Fibroblast of lung (primary cell): ENCODE measurements around the gene SPHK1. TPM values are rescaled to one million over a fixed set of nuclear protein-coding genes. Genes with fewer than 3 reads are reported as not detected.

Experiments used
- DNase-seq, 2 donors: peaks; one replicate each; pipeline versions ENCODE4 v3.0.0 to v3.0.0-alpha.2; 2010; ENCODE audit warnings: low read depth in 2 of 2
- H2AFZ ChIP-seq: 2 replicates; pipeline ENCODE4 v1.5.1; 2012; ENCODE audit warnings: low read length, control low read depth, inconsistent platforms
- H3K27ac ChIP-seq: 2 replicates; pipeline ENCODE4 v1.5.1; 2011; ENCODE audit warnings: low read length, control low read depth; ENCODE audit not compliant: insufficient read depth
- H3K27me3 ChIP-seq: 2 replicates; pipeline ENCODE4 v1.5.1; 2011; ENCODE audit warnings: mild to moderate bottlenecking, low read length; ENCODE audit not compliant: control insufficient read depth, insufficient read depth
- H3K36me3 ChIP-seq: 2 replicates; pipeline ENCODE4 v1.5.1; 2011; ENCODE audit warnings: low read length; ENCODE audit not compliant: control insufficient read depth, insufficient read depth
- H3K4me1 ChIP-seq: 2 replicates; pipeline ENCODE4 v1.5.1; 2011; ENCODE audit warnings: low read length; ENCODE audit not compliant: control insufficient read depth, insufficient read depth; ENCODE audit errors: extremely low read depth
- H3K4me2 ChIP-seq: 2 replicates; pipeline ENCODE4 v1.5.1; 2011; ENCODE audit warnings: low read length, control low read depth; ENCODE audit not compliant: insufficient read depth; ENCODE audit errors: extremely low read depth
- H3K4me3 ChIP-seq, 4 experiments: fragments of 200-600 bp in 1 of 4; sonication (generic) in 1 of 4; replicated peaks in 1 of 4; 2 replicates each; pipeline ENCODE4 v1.5.1; 2011 to 2016; ENCODE audit warnings: low read length in 4 of 4, low read depth in 3 of 4, mild to moderate bottlenecking in 3 of 4, control low read depth in 2 of 4, inconsistent platforms in 1 of 4, mixed read lengths in 1 of 4; ENCODE audit not compliant: insufficient read depth in 1 of 4; ENCODE audit errors: control extremely low read depth in 1 of 4
- H3K79me2 ChIP-seq: 2 replicates; pipeline ENCODE4 v1.5.1; 2012; ENCODE audit warnings: mild to moderate bottlenecking, low read length, inconsistent platforms; ENCODE audit not compliant: control insufficient read depth, insufficient read depth
- H3K9ac ChIP-seq: 2 replicates; pipeline ENCODE4 v1.5.1; 2011; ENCODE audit warnings: mild to moderate bottlenecking, low read length, control low read depth; ENCODE audit not compliant: insufficient read depth
- H3K9me3 ChIP-seq: 2 replicates; pipeline ENCODE4 v1.5.1; 2012; ENCODE audit warnings: low read depth, low read length; ENCODE audit not compliant: control insufficient read depth, insufficient read depth
- H4K20me1 ChIP-seq: 2 replicates; pipeline ENCODE4 v1.5.1; 2011; ENCODE audit warnings: low read length; ENCODE audit not compliant: control insufficient read depth, insufficient read depth; ENCODE audit errors: extremely low read depth
- EZH2 ChIP-seq: IDR thresholded peaks from 2 replicates; pipeline ENCODE4 v1.5.1; 2012; ENCODE audit warnings: low read length, control low read depth, mild to moderate bottlenecking; ENCODE audit errors: missing control alignments
- polyA plus RNA-seq, 2 donors: library from polyadenylated mRNA; depleted of rRNA in 1 of 2; stranded (reverse) in 1 of 2; unstranded in 1 of 2; fragments of >200 nt; gene quantifications; 2 replicates each; pipeline ENCODE4 v1.2.1, GENCODE V29; 2011 to 2012; ENCODE audit warnings: missing spikeins in 1 of 2
- total RNA-seq: library from RNA; depleted of rRNA; stranded (reverse); fragments of >200 nt; gene quantifications from 2 replicates; pipeline ENCODE4 v1.2.1, GENCODE V29; 2014
- TF ChIP-seq, protein P1 (sequence below), 2 donors: IDR thresholded peaks in 1 of 2; conservative IDR thresholded peaks in 1 of 2; 1 replicate in 1 of 2; 2 replicates in 1 of 2; pipeline ENCODE4 v1.5.1; 2011 to 2012; ENCODE audit warnings: low read length in 2 of 2, control low read depth in 1 of 2, inconsistent platforms in 1 of 2, low read depth in 1 of 2, mild to moderate bottlenecking in 1 of 2

The SPHK1 gene
- total and polyA plus RNA-seq, 2 donors (not counting 1 experiment from before 2014, with no cell fraction given): 5.0 to 9.4 TPM

DNA sequence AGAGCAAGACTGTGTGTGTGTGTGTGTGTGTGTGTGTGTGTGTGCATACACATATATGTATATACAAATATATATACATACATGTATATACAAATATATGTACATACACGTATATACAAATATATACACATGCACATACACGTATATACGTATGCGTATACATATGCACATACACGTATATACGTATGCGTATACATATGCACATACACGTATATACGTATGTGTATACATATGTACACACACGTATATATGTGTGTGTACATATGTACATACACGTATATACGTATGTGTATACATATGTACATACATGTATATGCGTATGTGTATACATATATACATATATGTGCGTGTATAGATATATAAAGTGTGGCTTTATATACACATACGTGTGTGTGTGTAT, 31.4 kb downstream of the SPHK1 start:
- peaks cover 2% of the 10 kb centered on the region for H3K79me2 ChIP-seq

DNA sequence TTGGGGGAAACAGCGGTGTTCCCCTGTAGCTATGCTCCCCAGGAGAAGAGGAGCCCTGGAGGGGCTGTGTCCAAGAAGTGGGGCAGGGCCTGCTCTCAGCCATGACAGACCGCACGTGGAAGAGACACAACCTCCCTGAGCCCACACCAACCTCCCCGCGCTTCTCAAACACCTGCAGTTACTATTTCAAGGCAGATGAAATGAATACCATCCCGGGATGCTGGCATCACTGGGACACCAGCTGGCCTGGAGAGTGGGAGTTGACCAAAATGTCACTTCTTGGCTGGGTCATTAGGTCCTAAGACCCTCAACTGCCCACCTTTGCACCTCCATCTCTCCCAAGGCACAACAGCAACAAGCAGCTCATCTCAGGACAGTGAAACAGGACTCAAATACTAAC, 32.0 kb downstream of the SPHK1 start:
- no peak overlapping the region for H3K4me2 ChIP-seq
- DNase-seq: no peak
- no peak overlapping the region for H3K27ac ChIP-seq
- no peaks in the 10 kb centered on the region for H4K20me1 ChIP-seq
- no peaks in the 10 kb centered on the region for H3K9me3 ChIP-seq
- H3K27me3 ChIP-seq: no peaks in the 10 kb centered on the region
- peaks cover 7% of the 10 kb centered on the region for H3K4me1 ChIP-seq
- no peak overlapping the region for H2AFZ ChIP-seq
- H3K36me3 ChIP-seq: no peaks in the 10 kb centered on the region
- H3K79me2 ChIP-seq: peaks cover 2% of the 10 kb centered on the region
- H3K9ac ChIP-seq: no peak overlapping the region
- TF ChIP-seq, protein P1, sequence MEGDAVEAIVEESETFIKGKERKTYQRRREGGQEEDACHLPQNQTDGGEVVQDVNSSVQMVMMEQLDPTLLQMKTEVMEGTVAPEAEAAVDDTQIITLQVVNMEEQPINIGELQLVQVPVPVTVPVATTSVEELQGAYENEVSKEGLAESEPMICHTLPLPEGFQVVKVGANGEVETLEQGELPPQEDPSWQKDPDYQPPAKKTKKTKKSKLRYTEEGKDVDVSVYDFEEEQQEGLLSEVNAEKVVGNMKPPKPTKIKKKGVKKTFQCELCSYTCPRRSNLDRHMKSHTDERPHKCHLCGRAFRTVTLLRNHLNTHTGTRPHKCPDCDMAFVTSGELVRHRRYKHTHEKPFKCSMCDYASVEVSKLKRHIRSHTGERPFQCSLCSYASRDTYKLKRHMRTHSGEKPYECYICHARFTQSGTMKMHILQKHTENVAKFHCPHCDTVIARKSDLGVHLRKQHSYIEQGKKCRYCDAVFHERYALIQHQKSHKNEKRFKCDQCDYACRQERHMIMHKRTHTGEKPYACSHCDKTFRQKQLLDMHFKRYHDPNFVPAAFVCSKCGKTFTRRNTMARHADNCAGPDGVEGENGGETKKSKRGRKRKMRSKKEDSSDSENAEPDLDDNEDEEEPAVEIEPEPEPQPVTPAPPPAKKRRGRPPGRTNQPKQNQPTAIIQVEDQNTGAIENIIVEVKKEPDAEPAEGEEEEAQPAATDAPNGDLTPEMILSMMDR (conservative IDR thresholded peaks at IDR 0.05 in 1 of 2, IDR thresholded peaks at IDR 0.05 in 1 of 2; ENCODE audit: low read depth in 1 of 2, low read length in 2 of 2): no peak
- no peak for TF ChIP-seq EZH2
- no peak overlapping the region for H3K4me3 ChIP-seq

More for the DNA sequence above, 31.4 kb downstream of the SPHK1 start:
- Histone ChIP-seq H3K9ac (no peak overlapping the region), H3K4me2 (no peak overlapping the region), H3K27ac (no peak overlapping the region), H3K4me1 (peaks cover 7% of the 10 kb centered on the region), H4K20me1 (no peaks in the 10 kb centered on the region), H3K36me3 (no peaks in the 10 kb centered on the region), H3K27me3 (no peaks in the 10 kb centered on the region), H3K9me3 (no peaks in the 10 kb centered on the region), H2AFZ (no peak overlapping the region), H3K4me3 (no peak overlapping the region)
- DNase-seq: no peak
- TF ChIP-seq, protein P1 (conservative IDR thresholded peaks at IDR 0.05 in 1 of 2, IDR thresholded peaks at IDR 0.05 in 1 of 2; ENCODE audit: low read depth in 1 of 2, low read length in 2 of 2): no peak
- no peak for TF ChIP-seq EZH2

DNA sequence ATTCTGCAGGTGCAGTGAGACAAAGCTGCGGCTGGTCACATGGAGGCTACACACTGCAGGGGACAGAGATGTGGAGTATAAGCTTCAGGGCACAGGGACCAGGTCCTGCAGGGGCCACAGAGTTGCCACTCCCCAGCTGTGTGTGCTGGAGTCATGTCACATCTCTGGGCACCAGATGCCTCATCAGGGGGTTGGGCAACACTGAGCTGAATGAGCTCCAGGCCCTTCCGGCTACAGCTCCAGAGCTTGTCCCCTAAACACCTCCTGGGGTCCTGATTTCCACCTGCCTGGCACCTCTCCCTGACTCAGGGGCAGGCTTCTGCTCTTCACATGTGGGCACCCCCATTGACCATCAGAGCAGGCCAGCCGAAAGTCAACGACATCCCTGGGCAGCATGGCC, 32.5 kb downstream of the SPHK1 start:
- H3K9me3 ChIP-seq: no peaks in the 10 kb centered on the region
- H3K4me1 ChIP-seq: peaks cover 7% of the 10 kb centered on the region
- no peaks in the 10 kb centered on the region for H3K27me3 ChIP-seq
- DNase-seq: no peak
- no peak overlapping the region for H3K9ac ChIP-seq
- no peak overlapping the region for H2AFZ ChIP-seq
- H3K4me3 ChIP-seq: no peak overlapping the region
- no peak overlapping the region for H3K4me2 ChIP-seq
- H3K79me2 ChIP-seq: peaks cover 2% of the 10 kb centered on the region
- no peaks in the 10 kb centered on the region for H4K20me1 ChIP-seq
- H3K27ac ChIP-seq: no peak overlapping the region
- H3K36me3 ChIP-seq: no peaks in the 10 kb centered on the region
- TF ChIP-seq EZH2: no peak
- TF ChIP-seq, protein P1 (conservative IDR thresholded peaks at IDR 0.05 in 1 of 2, IDR thresholded peaks at IDR 0.05 in 1 of 2; ENCODE audit: low read depth in 1 of 2, low read length in 2 of 2): no peak
